GM19035 (cell line): ENCODE results near the gene SLC24A5.

Experiments
- ATAC-seq: cut with Tn5 transposase; IDR thresholded peaks from one replicate; pipeline ENCODE4 v1.9.1; 2021; ENCODE audit not compliant: unreplicated experiment

SLC24A5 gene

DNA sequence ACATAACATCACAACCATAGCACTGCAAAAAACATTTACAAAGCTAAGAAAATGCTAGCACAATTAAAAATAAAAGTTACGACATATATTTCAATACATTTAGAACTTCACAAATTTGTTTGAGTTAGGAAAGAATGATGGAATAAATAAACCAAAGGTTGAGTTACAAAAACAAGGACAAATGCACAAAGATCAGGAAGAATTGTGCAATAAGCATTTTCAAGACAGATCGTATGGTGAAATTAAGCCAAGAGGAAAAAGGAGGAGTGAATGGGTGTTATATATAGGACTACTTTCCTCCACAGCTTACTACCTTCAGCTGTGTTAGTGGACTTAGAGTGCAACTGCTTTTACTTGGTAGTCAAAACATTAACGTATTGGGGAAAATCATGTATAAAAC, 64.7 kb downstream of the SLC24A5 start:
- ATAC-seq = no peak

GRCh38 chr15:48186271-48186670, 65.5 kb downstream of the SLC24A5 start:
- ATAC-seq = no peak

DNA sequence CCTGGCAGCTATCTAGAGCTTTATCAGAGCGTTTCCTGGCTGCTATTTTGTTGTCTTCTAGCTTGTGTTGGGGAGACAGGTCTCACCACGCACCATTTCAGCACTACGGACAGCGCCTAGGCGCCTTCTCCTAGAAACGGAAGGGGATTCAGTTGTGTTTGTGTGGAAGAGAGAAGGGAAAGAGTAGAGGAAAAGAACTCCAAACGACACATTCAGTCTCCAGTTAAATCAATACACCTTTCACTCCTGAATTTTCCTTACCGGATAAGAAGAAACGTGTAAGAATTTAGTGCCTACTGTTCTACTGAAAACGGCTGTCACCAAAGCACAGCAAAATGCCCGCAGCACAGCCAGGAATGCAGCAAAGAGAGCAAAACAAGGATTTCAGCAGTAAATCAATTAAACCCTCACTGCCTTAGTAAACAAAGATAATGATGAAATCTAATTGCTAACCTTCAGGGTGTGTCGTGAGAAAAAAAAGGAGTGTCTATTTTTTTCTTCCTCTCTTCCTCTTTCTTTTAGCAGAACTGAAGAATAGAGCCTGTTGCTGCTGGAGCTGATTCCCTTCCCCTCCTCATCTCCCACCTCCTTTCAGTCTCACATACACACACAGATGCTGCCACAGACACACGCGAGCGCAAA, 70.3 kb downstream of the SLC24A5 start:
- no peak for ATAC-seq

- ATAC-seq = no peak
Measured at GRCh38 chr15:48191574-48192225, 70.9 kb downstream of the SLC24A5 start, which contains the start of gene CTXN2. CTXN2 (plus strand) TSS chr15:48191665; CDS start chr15:48201301, 9,636 bp downstream.
